GM19043 (cell line): ENCODE measurements around the gene PLEK2.
"Not testable (repeated sequence)": the region's sequence is repeated elsewhere in the genome, so short reads cannot be mapped to it uniquely, and the experiment has no call there.

Experiments
- ATAC-seq: cut with Tn5 transposase; IDR thresholded peaks from one replicate; pipeline ENCODE4 v1.9.1; 2021; ENCODE audit warnings: low read depth; ENCODE audit not compliant: unreplicated experiment

Gene PLEK2

GRCh38 chr14:67370830-67371229, 41.1 kb downstream of the PLEK2 start:
- no peak for ATAC-seq

- no peak for ATAC-seq
Observed at GRCh38 chr14:67365476-67365875, 46.5 kb downstream of the PLEK2 start.

- ATAC-seq: peak; percentile 17
Observed at GRCh38 chr14:67360470-67361206, 51.3 kb downstream of the PLEK2 start.

GRCh38 chr14:67359775-67360469, 52.0 kb downstream of the PLEK2 start, which contains the start of the genes ATP6V1D and EIF2S1:
Gene ATP6V1D (minus strand): TSS chr14:67359804. CDS start chr14:67359698, 106 bp downstream.
Gene EIF2S1 (plus strand): TSS chr14:67360328. CDS start chr14:67364768, 4,440 bp downstream.
- ATAC-seq: peak; percentile 91

- ATAC-seq: no peak
Observed at GRCh38 chr14:67358924-67359774, 52.8 kb downstream of the PLEK2 start.

GRCh38 chr14:67357969-67358354, 54.0 kb downstream of the PLEK2 start:
- ATAC-seq: no peak

- no peak for ATAC-seq
Observed at GRCh38 chr14:67357186-67357968, 54.6 kb downstream of the PLEK2 start.

- no peak for ATAC-seq
Observed at GRCh38 chr14:67352055-67352454, 59.9 kb downstream of the PLEK2 start.

- no peak for ATAC-seq
Observed at GRCh38 chr14:67345583-67345982, 66.4 kb downstream of the PLEK2 start.

- ATAC-seq: no peak
Observed at GRCh38 chr14:67343601-67344230, 68.2 kb downstream of the PLEK2 start.

- not testable (repeated sequence) for ATAC-seq
Observed at GRCh38 chr14:67341231-67341630, 70.7 kb downstream of the PLEK2 start.
